OCI-LY1 (cell line): ENCODE measurements around the gene ERBB4.
A peak's percentile ranks its signal among the peaks of the same experiment; 100 is the strongest.

Experiments used
- H2AFZ ChIP-seq: fragments of 200-600 bp; sonication (generic), shearing (Covaris generic); 2 replicates; pipeline ENCODE4 v1.6.0; 2014; ENCODE audit warnings: antibody characterized with exemption, mild to moderate bottlenecking, low read length
- H3F3A ChIP-seq: fragments of 200-600 bp; sonication (generic), shearing (Covaris generic); 2 replicates; pipeline ENCODE4 v1.6.0; 2014; ENCODE audit warnings: mild to moderate bottlenecking, antibody characterized with exemption, low read length, moderate library complexity; ENCODE audit not compliant: insufficient read depth
- H3K27ac ChIP-seq: fragments of 200-600 bp; sonication (generic); 2 replicates; pipeline ENCODE4 v1.5.1; 2014; ENCODE audit warnings: low read length, mixed run types, mild to moderate bottlenecking, low read depth; ENCODE audit not compliant: poor library complexity, severe bottlenecking
- H3K27me3 ChIP-seq: fragments of 200-600 bp; sonication (generic); 2 replicates; pipeline ENCODE4 v1.6.0; 2014; ENCODE audit warnings: antibody characterized with exemption, mild to moderate bottlenecking, low read length, moderate library complexity; ENCODE audit not compliant: insufficient read depth
- H3K36me3 ChIP-seq: fragments of 200-600 bp; sonication (generic); 2 replicates; pipeline ENCODE4 v1.6.1; 2014; ENCODE audit warnings: mild to moderate bottlenecking, antibody characterized with exemption, low read length, moderate library complexity, mixed read lengths; ENCODE audit not compliant: insufficient read depth
- H3K4me1 ChIP-seq: fragments of 200-600 bp; sonication (generic); 2 replicates; pipeline ENCODE4 v1.5.1; 2014; ENCODE audit warnings: mild to moderate bottlenecking, low read length, moderate library complexity; ENCODE audit not compliant: insufficient read depth, severe bottlenecking
- H3K4me2 ChIP-seq: fragments of 200-600 bp; sonication (generic), shearing (Covaris generic); 2 replicates; pipeline ENCODE4 v1.6.1; 2014; ENCODE audit warnings: low read length
- H3K4me3 ChIP-seq: fragments of 200-600 bp; sonication (generic); 2 replicates; pipeline ENCODE4 v1.5.1; 2014; ENCODE audit warnings: low read length, low read depth, mild to moderate bottlenecking, mixed read lengths; ENCODE audit not compliant: poor library complexity, severe bottlenecking
- H3K79me2 ChIP-seq: fragments of 200-600 bp; shearing (Covaris generic); 2 replicates; pipeline ENCODE4 v1.6.1; 2016; ENCODE audit warnings: mixed run types, low read length, mixed read lengths; ENCODE audit not compliant: insufficient read depth
- H3K9ac ChIP-seq: fragments of 200-600 bp; sonication (generic), shearing (Covaris generic); 2 replicates; pipeline ENCODE4 v1.6.1; 2014; ENCODE audit warnings: mild to moderate bottlenecking, low read length, mixed read lengths
- H3K9me2 ChIP-seq: fragments of 200-600 bp; sonication (generic), shearing (Covaris generic); 2 replicates; pipeline ENCODE4 v1.6.1; 2014; ENCODE audit warnings: low read depth, mild to moderate bottlenecking, low read length, mixed read lengths
- H3K9me3 ChIP-seq: fragments of 200-600 bp; shearing (Covaris generic); 2 replicates; pipeline ENCODE4 v1.6.1; 2014; ENCODE audit warnings: low read length, mixed read lengths
- H4K20me1 ChIP-seq: fragments of 200-600 bp; sonication (generic), shearing (Covaris generic); 2 replicates; pipeline ENCODE4 v1.6.0; 2016; ENCODE audit warnings: mild to moderate bottlenecking, low read length; ENCODE audit not compliant: insufficient read depth
- CTCF ChIP-seq: fragments of 200-600 bp; sonication (generic), shearing (Covaris generic); IDR thresholded peaks from 2 replicates; pipeline ENCODE4 v1.5.1; 2017; ENCODE audit warnings: mild to moderate bottlenecking, antibody characterized with exemption, low read length, moderate library complexity, mixed read lengths
- EZH2 ChIP-seq: fragments of 200-600 bp; sonication (generic), shearing (Covaris generic); IDR thresholded peaks from 2 replicates; pipeline ENCODE4 v1.8.0; 2017; ENCODE audit warnings: borderline replicate concordance, mixed run types, mild to moderate bottlenecking, antibody characterized with exemption, low read length, moderate library complexity, mixed read lengths

The ERBB4 gene

GRCh38 chr2:211709389-211709788 is 829.2 kb downstream of the ERBB4 start:
- Histone ChIP-seq H3K27ac (no peak overlapping the region), H3K4me1 (peaks cover 5% of the 10 kb centered on the region), H3K4me3 (no peak overlapping the region), H3K27me3 (no peaks in the 10 kb centered on the region), H3K9ac (no peak overlapping the region), H2AFZ (no peak overlapping the region; the same call in 1 of the 2 replicates), H3K9me3 (no peaks in the 10 kb centered on the region), H3K79me2 (no peaks in the 10 kb centered on the region), H4K20me1 (no peaks in the 10 kb centered on the region), H3K36me3 (peaks cover 10% of the 10 kb centered on the region; the same call in 1 of the 2 replicates), H3K9me2 (no peaks in the 10 kb centered on the region), H3K4me2 (no peak overlapping the region), H3F3A (no peaks in the 10 kb centered on the region)
- TF ChIP-seq CTCF, result no peak
- TF ChIP-seq EZH2, result no peak

GRCh38 chr2:211692689-211693088 is 845.9 kb downstream of the ERBB4 start:
- H3K4me1 ChIP-seq, result no peaks in the 10 kb centered on the region
- H3K36me3 ChIP-seq, result no peaks in the 10 kb centered on the region
- TF ChIP-seq EZH2 (no peak), CTCF (no peak)

GRCh38 chr2:211690736-211691135 is 847.9 kb downstream of the ERBB4 start:
- Histone ChIP-seq H3F3A (no peaks in the 10 kb centered on the region), H3K4me1 (no peaks in the 10 kb centered on the region), H3K9ac (no peak overlapping the region), H3K4me2 (no peak overlapping the region), H3K79me2 (no peaks in the 10 kb centered on the region), H2AFZ (peak overlapping the region; percentile 68; the same call in 1 of the 2 replicates), H3K27ac (no peak overlapping the region), H3K9me3 (no peaks in the 10 kb centered on the region), H4K20me1 (no peaks in the 10 kb centered on the region), H3K9me2 (no peaks in the 10 kb centered on the region), H3K27me3 (no peaks in the 10 kb centered on the region), H3K4me3 (no peak overlapping the region), H3K36me3 (no peaks in the 10 kb centered on the region)
- TF ChIP-seq EZH2 (no peak), CTCF (no peak)

More at GRCh38 chr2:211692689-211693088, 845.9 kb downstream of the ERBB4 start:
- Histone ChIP-seq H3K9me2 (no peaks in the 10 kb centered on the region), H3K9me3 (no peaks in the 10 kb centered on the region), H4K20me1 (no peaks in the 10 kb centered on the region), H3K27me3 (no peaks in the 10 kb centered on the region), H3F3A (no peaks in the 10 kb centered on the region), H3K9ac (no peak overlapping the region), H3K4me2 (no peak overlapping the region), H2AFZ (no peak overlapping the region), H3K4me3 (no peak overlapping the region), H3K27ac (no peak overlapping the region), H3K79me2 (no peaks in the 10 kb centered on the region)
